NT2/D1 (cell line): Measurements from ENCODE around the gene VPS18.

Source experiments
- SUZ12 ChIP-seq: IDR thresholded peaks from 2 replicates; pipeline ENCODE4 v1.6.1; 2011; ENCODE audit not compliant: insufficient read length, insufficient read depth; ENCODE audit errors: extremely low read depth
- YY1 ChIP-seq: IDR thresholded peaks from 2 replicates; pipeline ENCODE4 v1.6.1; 2011; ENCODE audit not compliant: insufficient read length, insufficient read depth
- ZNF274 ChIP-seq: IDR thresholded peaks from 2 replicates; pipeline ENCODE4 v1.6.1; 2011; ENCODE audit warnings: mild to moderate bottlenecking, low read depth, low read length

DNA sequence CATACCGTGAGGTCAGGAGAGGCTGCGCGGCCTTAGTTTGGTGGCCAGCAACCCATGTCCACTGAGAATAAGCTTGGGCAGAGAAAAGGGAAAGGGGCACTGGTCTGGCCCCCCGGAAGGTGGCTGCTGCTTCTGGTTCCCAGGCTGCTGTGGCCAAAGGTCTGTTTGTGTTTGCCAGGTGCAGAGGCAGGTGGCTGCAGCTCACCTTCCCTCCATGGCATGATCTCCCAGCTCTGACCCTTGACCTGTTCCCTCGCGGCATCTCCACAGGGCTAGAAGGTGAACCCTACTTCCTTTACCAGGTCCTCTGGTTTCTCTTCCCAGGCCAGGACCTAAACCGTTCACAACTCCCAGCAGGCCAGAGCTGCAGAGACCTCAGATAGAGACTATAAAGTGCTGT, 13.8 kb downstream of the VPS18 start:
- no peak for TF ChIP-seq ZNF274
- no peak for TF ChIP-seq YY1
- TF ChIP-seq SUZ12 = no peak
